Retinal pigment epithelial cell (primary cell): ENCODE results near the gene ACBD6.
"Not testable (repeated sequence)": the region's sequence is repeated elsewhere in the genome, so short reads cannot be mapped to it uniquely, and the experiment has no call there.

ENCODE experiments used
- DNase-seq: peaks from one replicate; pipeline ENCODE4 v3.0.0-alpha.2; 2010; ENCODE audit warnings: low read depth
- H3K4me3 ChIP-seq: 2 replicates; pipeline ENCODE4 v1.5.1; 2011; ENCODE audit warnings: mild to moderate bottlenecking, low read length, control low read depth, moderate library complexity
- CTCF ChIP-seq: conservative IDR thresholded peaks from 2 replicates; pipeline ENCODE4 v1.5.1; 2011; ENCODE audit warnings: low read depth, low read length, control low read depth, inconsistent platforms

ACBD6 gene

DNA sequence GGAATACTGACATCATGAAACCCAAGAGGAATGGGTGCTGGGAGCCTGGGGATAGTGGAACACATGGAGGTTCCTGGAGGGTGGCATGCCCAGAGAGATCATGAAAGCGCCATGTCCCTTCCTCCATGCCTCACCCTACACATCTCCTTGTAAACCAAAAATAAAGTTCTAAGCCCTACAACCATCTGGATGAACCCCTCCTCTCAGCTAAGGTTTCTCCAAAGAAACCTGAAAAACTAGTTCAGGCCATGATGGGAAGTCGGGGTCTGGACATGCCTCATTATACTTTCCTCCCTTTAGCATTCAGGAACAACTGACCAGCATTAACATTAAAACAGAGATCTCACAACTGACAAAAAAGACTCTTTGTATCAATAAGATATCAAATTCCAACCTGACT is 68.5 kb downstream of the ACBD6 start:
- no peak for DNase-seq
- no peak overlapping the region for H3K4me3 ChIP-seq
- no peak for TF ChIP-seq CTCF

GRCh38 chr1:180431683-180432082 is 70.7 kb downstream of the ACBD6 start:
- TF ChIP-seq CTCF = no peak
- H3K4me3 ChIP-seq = no peak overlapping the region
- no peak for DNase-seq

DNA sequence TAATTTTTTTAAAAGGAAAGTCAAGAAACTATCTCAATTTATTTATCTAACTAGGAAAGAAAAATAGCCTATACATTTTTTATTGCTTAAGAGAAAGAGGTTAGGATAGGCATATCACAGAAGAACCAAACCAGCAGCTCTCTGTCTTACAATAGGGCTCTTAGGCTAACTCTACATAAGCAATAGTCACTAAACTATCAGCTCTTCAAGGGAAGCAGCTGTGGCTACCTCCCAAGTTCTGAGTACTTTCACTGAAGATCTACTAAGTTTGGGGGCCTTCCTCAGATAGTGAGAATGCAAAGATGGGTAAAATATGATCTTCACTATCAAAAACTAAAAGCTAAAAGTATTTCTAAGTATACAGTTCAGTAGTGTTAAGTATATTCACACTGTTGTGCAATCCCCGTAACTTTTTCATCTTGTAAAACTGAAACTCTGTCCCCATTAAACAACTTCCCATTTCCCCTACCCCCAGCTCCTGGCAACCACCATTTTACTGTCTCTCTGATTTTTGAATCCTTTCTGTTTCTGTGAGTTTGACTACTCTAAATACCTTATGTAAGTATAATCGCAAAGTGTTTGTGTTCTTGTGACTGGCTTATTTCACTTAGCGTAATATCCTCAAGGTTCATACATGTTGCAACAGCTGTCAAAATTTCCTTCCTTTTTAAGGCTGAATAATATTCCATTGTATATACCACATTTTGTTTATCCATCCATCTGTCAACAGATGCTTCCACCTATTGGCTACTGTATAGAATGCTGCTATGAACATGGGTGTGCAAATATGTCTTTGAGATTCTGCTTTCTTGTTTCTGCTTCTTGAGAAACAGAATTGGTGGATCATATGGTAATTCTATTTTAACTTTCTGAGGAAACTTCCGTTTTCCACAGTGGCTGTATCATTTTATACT is 73.3 kb downstream of the ACBD6 start:
- no peak for TF ChIP-seq CTCF
- H3K4me3 ChIP-seq = no peak overlapping the region
- DNase-seq = no peak

- no peak for TF ChIP-seq CTCF
- DNase-seq = no peak
- no peak overlapping the region for H3K4me3 ChIP-seq
These were observed 76.4 kb downstream of the ACBD6 start for GRCh38 chr1:180425952-180426351.

DNA sequence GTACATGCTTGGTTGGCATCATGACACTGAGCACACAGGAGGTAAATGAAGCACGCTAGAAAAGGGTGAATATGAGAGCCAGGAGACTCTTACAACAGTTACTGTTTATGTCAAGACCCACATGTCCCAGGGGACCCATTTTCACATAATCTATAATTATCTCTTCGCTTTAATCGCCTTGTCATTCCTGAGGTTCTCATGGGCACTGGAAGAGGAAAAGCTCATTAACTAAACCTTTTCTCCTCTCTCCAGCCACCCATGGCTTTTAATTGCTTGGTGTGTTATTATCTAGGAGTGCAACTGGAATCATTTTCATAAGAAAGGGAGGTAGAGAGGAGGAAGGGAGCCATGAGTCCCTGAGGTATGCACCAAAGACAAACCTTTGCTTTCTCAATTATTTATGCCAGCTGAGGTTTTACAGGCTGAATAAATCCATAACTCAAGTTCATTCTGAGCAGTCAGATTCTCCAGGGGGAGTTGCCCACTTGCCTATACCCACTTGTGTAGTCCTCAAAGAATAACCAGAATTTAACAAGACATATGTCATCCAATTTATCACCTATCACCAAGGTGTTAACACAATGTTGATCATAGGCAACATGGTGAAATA is 77.4 kb downstream of the ACBD6 start:
- DNase-seq = no peak
- no peak overlapping the region for H3K4me3 ChIP-seq
- no peak for TF ChIP-seq CTCF

GRCh38 chr1:180421614-180422013 is 80.8 kb downstream of the ACBD6 start:
- no peak for TF ChIP-seq CTCF
- DNase-seq = no peak
- no peak overlapping the region for H3K4me3 ChIP-seq

DNA sequence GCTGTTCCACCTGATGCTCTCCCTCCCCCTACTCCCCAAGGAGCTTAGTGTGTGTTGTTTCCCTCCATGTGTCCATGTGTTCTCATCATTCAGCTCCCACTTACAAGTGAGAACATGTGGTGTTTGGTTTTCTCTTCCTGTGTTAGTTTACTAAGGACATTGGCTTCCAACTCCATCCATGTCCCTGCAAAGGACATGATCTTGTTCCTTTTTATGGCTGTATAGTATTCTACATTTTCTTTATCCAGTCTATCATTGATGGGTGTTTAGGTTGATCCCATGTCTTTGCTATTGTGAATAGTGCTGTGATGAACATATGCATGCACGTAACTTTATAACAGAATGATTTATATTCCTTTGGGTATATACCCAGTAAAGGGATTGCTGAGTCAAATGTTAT is 81.2 kb downstream of the ACBD6 start:
- not testable (repeated sequence) for H3K4me3 ChIP-seq

More for the DNA sequence above, 81.2 kb downstream of the ACBD6 start:
- DNase-seq = not testable (repeated sequence)
